Fibroblast of skin of left quadriceps (primary cell): ENCODE results near the gene RAB7A.
"Not testable (repeated sequence)": the region's sequence is repeated elsewhere in the genome, so short reads cannot be mapped to it uniquely, and the experiment has no call there.

Experiments used
- DNase-seq, 2 experiments: peaks; one replicate each; pipeline ENCODE4 v3.0.0-alpha.2; 2013; ENCODE audit warnings: low read depth in 2 of 2

RAB7A gene

GRCh38 chr3:128815318-128816064 is 89.5 kb downstream of the RAB7A start:
- no peak for DNase-seq

DNA sequence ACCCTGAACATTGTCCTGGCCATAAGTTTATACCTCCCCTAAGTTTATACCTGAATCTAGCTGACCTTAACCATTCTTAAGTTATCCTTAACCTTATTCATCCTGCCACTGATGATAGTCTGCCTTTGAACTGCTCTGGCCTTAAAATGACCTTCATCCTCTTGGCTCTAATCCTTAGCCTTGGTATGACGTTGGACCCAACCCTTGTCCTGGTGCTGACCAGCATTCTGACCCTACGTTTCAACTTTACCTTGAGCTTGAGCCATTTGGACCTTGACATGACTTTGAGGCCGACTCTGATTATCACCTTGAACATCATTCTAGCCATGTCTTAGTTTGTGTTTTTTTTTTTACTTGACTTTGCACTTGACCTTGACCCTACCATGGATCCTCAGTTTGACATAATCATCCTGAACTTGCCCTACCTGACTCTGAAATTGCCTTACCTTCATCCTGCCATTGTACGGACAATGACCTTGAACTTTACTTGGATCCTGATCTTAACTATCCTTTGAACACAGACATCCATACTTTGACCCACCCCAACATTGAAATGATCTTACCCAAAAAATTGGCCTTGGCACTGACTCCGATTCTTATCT is 92.3 kb downstream of the RAB7A start:
- no peak for DNase-seq

- DNase-seq = no peak
Measured at GRCh38 chr3:128820252-128820839, 94.4 kb downstream of the RAB7A start.

DNA sequence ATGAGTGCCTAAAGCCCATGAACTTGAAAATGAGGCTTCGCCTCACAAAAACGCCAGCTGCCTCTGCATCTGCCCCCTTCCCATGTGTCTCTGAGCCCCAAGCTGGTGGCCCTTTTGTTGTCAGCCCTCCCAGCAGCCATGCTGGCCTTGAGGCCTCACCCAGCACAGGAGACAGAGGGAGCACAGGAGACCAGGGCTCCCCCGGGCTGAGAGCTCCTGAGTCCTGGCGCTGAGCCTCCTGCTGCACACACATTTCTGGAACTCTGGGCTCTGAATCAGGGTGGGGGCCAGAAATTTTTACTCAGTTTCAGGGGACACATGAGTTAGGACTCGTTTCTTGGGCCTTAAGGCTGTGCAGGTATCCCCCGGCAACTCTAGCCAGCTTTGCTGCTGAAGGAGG is 97.0 kb downstream of the RAB7A start:
- no peak for DNase-seq

DNA sequence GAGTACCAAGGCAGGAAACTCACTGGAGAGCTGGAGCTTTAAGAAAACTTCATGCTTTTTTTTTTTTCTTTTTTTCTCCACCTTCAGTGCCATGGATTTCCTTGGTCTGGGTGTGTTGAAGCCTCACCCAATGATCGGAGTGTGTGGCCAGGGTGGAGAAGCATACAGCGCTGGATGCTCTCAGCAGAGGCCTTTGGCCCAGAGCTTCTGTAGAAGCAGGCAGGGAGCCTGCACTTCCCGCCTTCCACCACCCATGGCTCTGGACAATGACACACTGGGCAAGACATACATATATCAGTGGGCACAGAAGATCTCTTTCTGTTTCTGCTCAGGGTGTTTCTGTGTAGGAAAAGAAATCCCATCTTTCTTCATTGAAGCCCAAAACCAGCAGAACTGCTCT is 97.6 kb downstream of the RAB7A start:
- no peak for DNase-seq

DNA sequence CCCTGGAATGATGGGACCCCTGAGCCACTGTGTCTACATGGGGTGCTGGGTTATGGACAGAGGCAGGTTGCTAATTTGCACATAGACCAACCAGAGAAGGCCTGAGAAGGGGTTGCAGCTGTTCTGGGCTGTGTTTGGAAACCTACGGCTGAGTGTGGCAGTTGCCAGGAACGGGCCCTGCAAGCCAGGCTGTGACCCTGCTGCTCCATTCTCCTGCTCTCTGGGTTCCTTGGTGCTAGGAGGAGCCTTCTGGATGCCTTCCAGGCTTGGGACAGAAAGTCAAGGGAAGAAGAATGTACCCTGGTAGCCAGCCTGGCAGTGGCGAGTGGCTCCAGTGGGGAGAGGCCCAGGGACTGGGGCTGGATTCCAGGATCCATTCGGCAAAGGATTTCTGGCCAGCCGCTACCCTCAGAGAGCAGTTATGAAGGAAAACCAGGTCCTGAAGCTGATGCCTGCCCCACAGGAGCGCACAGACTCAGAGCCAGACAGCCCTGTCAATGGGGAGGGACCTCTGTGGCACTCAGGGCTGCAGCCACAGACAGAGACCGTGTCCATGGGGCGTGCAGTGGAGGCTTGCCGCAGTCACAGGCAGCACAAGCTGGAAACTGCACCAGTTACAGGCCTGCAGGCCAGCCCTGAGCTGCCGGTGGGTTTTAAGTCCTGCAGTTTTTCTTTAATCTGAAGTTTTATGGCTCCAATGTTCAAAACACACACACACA is 98.3 kb downstream of the RAB7A start:
- DNase-seq = no peak

DNA sequence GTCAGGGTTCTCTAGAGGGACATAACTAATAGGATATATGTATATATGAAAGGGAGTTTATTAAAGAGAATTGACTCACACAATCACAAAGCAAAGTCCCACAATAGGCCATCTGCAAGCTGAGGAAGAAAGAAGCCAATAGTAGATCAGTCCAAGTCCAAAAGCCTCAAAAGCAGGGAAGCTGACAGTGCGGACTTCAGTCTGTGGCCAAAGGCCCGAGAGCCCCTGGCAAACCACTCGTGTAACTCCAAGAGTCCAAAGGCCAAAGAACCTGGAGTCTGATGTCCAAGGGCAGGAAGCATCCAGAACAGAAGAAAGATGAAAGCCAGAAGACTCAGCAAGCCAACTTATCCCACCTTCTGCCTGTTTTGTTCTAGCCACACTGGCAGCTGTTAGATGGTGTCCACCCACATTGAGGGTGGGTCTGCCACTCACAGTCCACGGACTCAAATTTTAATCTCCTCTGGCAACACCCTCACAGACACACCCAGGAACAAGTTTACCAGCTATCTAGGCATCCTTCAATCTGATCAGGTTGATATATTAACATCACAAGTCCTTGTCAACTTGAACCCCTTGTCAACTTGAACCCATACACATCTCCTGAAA is 99.2 kb downstream of the RAB7A start:
- DNase-seq = no peak

- not testable (repeated sequence) for DNase-seq
Measured at GRCh38 chr3:128829087-128829486, 103.1 kb downstream of the RAB7A start.

DNA sequence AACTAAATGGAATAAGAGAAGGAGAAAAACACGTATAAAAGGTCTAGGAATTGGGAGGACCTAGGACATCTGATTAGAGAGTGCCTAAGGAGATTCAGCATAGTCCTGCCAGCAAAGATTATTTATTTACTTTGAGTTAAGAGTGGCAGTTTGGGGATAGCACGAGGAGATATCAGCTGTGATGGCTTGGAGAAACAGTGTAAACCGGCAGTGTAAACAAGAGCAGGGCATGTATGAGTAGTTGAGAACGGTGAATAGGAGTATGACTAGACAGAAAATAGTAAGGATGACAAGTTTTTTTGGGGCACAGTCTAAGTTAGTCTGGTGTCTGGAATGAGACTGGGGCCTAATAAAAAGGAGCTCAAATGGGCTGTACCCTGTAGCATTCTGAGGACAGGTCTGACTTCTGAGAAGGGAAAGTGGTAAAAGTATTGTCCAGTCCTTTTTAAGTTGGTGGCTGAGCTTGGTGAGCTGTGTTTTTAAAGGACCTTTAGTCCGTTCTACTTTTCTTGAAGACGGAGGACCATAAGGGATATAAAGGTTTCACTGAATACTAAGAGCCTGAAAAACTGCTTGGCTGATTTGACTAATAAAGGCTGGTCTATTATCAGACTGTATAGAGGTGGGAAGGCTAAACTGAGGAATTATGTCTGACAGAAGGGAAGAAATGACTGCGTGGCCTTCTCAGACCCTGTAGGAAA is 104.1 kb downstream of the RAB7A start:
- not testable (repeated sequence) for DNase-seq

- not testable (repeated sequence) for DNase-seq
Measured at GRCh38 chr3:128830762-128831161, 104.8 kb downstream of the RAB7A start.

DNA sequence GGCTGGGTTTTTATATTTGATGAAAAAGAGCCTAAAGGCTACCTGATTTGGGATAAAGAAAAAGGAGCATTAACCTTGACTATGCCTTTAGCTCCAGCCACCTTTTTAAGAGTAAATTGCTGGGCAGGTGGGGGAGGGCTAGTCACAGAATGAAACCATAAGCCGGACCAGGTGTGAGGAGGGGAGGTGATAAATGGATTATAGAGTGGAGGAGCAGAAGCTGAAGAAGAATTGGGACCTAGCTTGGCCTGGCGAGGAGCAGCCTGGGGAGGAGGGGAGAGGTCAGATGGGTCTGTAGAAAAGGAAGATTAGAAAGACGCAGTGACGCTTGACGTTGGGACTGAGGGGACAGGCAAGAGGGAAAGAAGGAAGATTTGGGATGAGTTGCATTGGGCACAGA is 107.0 kb downstream of the RAB7A start:
- DNase-seq = not testable (repeated sequence)

DNA sequence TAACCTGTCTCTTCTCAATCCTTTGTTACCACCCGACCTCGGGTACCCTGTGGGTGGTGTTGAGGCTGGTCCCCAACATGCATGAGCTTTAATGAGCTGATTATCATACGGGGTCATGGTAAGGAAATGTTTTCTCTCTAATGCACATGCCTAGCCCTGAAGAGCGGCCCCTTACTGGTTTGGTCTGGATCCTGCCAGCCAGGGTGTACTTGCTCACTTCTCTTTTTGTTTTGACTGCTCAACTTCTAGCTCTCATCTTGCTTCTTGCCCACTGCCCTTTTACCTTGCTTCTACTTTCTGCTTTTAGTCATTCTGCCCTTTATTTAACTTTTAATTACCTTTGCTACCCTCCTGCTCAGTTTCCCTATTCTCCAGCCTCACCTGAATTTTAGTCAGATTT is 109.1 kb downstream of the RAB7A start:
- DNase-seq = no peak

DNA sequence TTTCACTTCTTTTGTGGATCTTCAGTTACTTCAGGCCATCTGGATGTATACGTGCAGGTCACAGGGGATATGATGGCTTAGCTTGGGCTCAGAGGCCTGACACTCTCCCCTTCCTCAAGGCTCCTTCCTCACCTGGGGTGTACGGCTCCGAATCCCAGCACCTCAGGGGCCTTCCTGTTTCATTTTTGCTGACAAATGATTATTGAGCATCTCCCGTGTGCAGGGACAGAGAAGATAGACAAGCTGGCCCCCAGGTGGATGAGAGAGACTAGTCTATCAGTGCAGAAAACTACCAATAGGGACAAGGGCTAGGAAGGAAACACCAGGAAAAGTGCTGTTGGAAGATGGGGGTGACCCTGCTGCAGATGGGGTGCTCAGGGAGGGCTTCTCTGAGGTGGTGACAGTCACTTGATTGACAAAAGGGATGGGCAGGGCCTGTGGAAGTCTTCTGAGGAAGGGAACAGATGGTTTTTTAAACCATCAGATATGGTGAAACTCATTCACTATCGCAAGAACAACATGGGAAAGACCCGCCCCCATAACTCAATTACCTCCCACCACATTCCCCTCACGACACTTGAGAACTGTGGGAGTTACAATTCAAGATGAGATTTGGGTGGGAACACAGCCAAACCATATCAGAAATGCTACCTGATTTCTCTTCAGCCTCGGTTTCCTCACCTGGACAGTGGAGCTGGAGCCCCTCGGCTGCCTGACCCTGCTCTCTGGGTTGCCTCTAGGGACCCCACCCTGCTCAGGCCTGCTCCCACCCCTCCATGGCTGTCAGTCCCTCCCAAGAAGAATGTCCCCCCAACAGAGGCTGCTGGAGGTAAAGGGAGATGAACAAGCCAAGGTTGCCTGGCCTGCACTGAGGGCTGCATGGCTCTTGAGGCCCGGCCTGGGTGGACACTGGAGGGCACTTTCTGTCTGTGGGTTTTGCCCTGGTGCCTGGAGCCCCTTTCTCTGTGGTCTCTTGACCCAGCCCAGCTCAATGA is 116.2 kb downstream of the RAB7A start:
- DNase-seq = no peak

DNA sequence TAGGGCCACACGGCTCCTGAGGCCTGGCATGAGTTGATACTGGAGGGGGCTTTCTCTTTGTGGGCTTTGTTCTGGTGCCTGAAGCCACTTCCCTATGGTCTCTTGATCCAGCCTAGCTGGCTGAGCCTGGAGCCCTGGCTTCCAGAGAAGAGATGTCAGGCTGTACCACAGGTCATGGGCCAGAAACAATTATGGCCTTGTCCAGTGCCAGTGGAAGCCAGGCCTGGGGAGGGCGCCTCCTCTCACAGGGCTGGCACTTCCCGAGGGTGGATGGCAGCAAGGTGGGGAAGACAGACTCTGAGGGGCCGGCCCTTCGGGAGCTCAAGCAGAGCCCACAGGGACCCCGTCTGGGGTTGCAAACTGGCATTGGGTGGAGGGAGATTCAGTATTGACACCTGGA is 118.5 kb downstream of the RAB7A start:
- DNase-seq = no peak

DNA sequence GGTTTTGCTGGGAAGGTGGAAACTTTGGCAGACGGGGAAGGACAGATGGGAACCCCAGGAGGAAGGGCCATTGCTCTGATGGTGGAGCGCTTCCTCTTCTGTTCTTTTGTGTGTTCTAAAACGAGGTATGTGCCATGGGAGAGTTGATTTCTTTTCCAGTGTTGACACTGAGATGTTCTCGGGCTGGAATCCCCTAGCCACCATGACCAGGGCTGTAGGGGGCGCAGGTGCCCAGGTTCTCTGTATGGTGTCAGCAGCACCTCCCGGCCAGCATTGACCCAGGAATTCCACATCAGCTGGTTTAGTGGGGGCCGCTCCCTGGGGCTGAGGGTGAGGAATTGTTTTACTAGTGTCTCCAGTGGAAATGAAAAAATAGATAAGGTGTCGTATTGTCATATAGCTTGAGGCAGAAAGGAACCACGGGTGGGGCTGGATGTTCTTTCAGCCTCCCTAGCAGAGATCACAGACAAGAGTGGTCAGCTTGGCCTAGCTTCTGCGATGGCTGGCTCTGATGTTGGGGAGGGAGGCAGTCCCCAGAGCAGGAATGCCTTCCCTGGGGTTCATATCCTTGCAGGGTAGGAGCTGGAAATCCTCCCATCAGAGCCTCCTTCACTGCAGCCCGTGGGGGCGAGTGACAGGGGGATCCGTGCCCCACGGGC is 119.3 kb downstream of the RAB7A start:
- DNase-seq = no peak

DNA sequence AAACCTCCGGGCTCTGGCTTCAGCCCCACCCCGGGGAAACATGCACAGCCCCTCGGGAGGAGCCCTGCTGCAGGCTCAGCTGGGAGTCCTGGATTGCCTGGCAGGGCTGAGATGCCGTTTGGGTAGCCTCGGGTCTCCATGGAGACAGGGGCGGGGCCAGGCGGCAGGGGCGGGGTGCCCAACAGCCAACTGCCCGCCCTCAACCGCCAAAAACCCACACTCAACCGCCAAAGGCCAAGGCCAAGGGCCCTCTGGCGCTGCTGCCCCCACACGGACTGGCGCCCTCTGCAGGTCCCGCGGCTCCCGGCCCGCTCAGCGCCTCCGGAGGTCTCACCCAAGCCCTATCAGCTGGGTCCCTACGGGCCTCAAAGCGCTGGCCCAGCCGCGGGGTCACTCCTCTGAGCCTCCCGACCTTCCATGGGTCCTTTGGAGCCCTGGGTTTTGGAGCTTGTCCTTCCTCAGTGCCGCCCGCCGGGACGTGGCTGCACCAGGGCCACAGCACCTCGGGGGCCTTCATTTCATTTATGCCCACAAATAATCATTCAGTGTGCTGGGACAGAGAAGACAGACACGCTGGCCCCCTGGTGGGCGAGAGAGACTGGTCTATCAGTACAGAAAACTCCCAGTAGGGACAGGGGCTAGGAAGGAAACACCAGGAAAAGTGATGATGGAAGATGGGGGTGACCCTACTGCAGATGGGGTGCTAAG is 119.9 kb downstream of the RAB7A start:
- DNase-seq = peak; percentile 23 to 25

- DNase-seq = no peak
Measured at GRCh38 chr3:128846486-128846891, 120.5 kb downstream of the RAB7A start.

DNA sequence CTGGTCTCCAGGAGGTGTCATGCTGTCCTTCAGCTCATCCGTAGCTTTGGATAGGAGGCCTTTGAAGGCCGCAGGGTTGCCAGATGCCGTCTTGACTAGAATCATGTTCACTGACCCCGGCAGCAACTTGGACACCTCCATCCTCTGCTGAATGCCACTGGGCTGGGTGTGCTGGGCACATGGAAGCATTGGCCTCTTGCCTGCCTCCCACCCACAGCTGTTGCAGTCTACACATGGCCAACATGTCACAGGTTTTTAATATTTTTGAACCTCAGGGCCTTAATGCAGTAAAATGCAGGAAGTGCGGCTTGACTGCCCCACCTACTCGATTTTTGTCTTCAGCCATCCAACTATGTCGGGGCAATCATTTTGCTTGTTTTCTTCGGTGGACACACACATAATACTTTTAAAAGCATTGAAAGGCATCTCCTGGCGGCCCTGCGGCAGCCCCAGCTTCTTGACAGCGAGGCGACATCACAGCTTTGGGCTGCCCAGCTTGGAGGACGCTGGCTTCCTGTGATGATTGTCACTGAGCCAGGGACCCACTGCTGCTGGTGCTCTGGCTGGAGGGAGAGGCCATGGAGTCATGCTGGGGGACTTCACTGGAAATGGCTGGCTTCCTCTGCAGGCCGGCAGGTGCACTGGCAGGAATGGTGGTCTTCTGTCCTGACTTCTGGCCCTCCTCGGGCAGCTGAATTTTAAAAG is 121.8 kb downstream of the RAB7A start:
- DNase-seq = no peak
